T-helper 17 cell (primary cell): ENCODE results near the gene HOXD3. TPM values are rescaled to one million over a fixed set of nuclear protein-coding genes. Genes with fewer than 3 reads are reported as not detected.

Experiments used
- ATAC-seq: fragments of 150-1000 bp; cut with Tn5 transposase; 2 replicates; pipeline ENCODE4 v1.10.0; 2021; ENCODE audit warnings: mild to moderate bottlenecking, moderate library complexity
- DNase-seq, 3 donors: peaks; one replicate each; pipeline versions ENCODE4 v3.0.0 to v3.0.0-alpha.2; 2020 to 2021
- H3K9me3 ChIP-seq: one replicate; pipeline ENCODE4 v1.7.0; 2013; ENCODE audit warnings: low read length, mild to moderate bottlenecking; ENCODE audit not compliant: control insufficient read depth, poor library complexity, severe bottlenecking
- H3K27ac Mint-ChIP-seq: one replicate; pipeline ENCODE4 v1.8.0; 2022; ENCODE audit warnings: mild to moderate bottlenecking, moderate library complexity, mixed read lengths
- H3K27me3 Mint-ChIP-seq: one replicate; pipeline ENCODE4 v1.8.0; 2022; ENCODE audit warnings: mixed read lengths
- H3K36me3 Mint-ChIP-seq: one replicate; pipeline ENCODE4 v1.8.0; 2022; ENCODE audit warnings: low read depth, mixed read lengths
- H3K4me1 Mint-ChIP-seq: one replicate; pipeline ENCODE4 v1.8.0; 2022; ENCODE audit warnings: mild to moderate bottlenecking, mixed read lengths
- H3K4me3 Mint-ChIP-seq: one replicate; pipeline ENCODE4 v1.8.0; 2022; ENCODE audit warnings: mild to moderate bottlenecking, moderate library complexity, mixed read lengths
- total RNA-seq, 4 donors: library from RNA in 2 of 4; stranded (reverse) in 2 of 4; gene quantifications; one replicate each; pipeline ENCODE4 v1.2.3 and lab custom pipeline; 2022 to 2026

HOXD3 gene
- not detected for total RNA-seq
- 0 reads per million in 2 donors for total RNA-seq (lab: John Stamatoyannopoulos, UW)

- no peaks in the 10 kb centered on the region for H3K9me3 ChIP-seq
- Mint-ChIP-seq H3K4me3 (peak within 1 kb of the TSS; percentile 45), H3K36me3 (peaks cover 5% of the 10 kb centered on the region), H3K4me1 (peaks cover 7% of the 10 kb centered on the region), H3K27me3 (peaks cover 87% of the 10 kb centered on the region), H3K27ac (peak within 1 kb of the TSS; percentile 70)
- DNase-seq: no peak
- no peak for ATAC-seq
These were observed at the start of gene HOXD3 for GRCh38 chr2:176156807-176157498. Gene HOXD3, plus strand, starts transcription at chr2:176157307. Its CDS starts 11,808 bp downstream, at chr2:176169115.

- H3K36me3 Mint-ChIP-seq: peaks cover 6% of the 10 kb centered on the region
- H3K9me3 ChIP-seq: peaks cover 8% of the 10 kb centered on the region
- ATAC-seq: no peak
- no peak for DNase-seq
- H3K27me3 Mint-ChIP-seq: peaks cover 80% of the 10 kb centered on the region
- peaks cover 11% of the 10 kb centered on the region for H3K4me1 Mint-ChIP-seq
- no peak overlapping the region for H3K4me3 Mint-ChIP-seq
- no peak overlapping the region for H3K27ac Mint-ChIP-seq
These were observed 49.4 kb upstream of the HOXD3 start for GRCh38 chr2:176107731-176108181.

- peak overlapping the region; percentile 77 for H3K27ac Mint-ChIP-seq
These were observed 47.8 kb upstream of the HOXD3 start for GRCh38 chr2:176109192-176109901.

GRCh38 chr2:176109946-176110345 is 47.2 kb upstream of the HOXD3 start:
- H3K27ac Mint-ChIP-seq: peak overlapping the region; percentile 77
- no peak for DNase-seq
- H3K36me3 Mint-ChIP-seq: peaks cover 6% of the 10 kb centered on the region
- no peak for ATAC-seq
- peaks cover 82% of the 10 kb centered on the region for H3K27me3 Mint-ChIP-seq
- no peak overlapping the region for H3K4me3 Mint-ChIP-seq
- no peaks in the 10 kb centered on the region for H3K9me3 ChIP-seq
- H3K4me1 Mint-ChIP-seq: peaks cover 9% of the 10 kb centered on the region

More at GRCh38 chr2:176109192-176109901, 47.8 kb upstream of the HOXD3 start:
- H3K9me3 ChIP-seq: peaks cover under 1% of the 10 kb centered on the region
- Mint-ChIP-seq H3K4me3 (peak overlapping the region; percentile 47), H3K36me3 (peaks cover 6% of the 10 kb centered on the region), H3K27me3 (peaks cover 82% of the 10 kb centered on the region), H3K4me1 (peaks cover 10% of the 10 kb centered on the region)
- no peak for DNase-seq
- ATAC-seq: no peak

GRCh38 chr2:176110415-176111308 is 46.4 kb upstream of the HOXD3 start:
- Mint-ChIP-seq H3K4me1 (peaks cover 7% of the 10 kb centered on the region), H3K27ac (peak overlapping the region; percentile 83), H3K4me3 (no peak overlapping the region), H3K27me3 (peaks cover 74% of the 10 kb centered on the region), H3K36me3 (peaks cover 6% of the 10 kb centered on the region)
- DNase-seq (no peak), ATAC-seq (no peak)
- H3K9me3 ChIP-seq: no peaks in the 10 kb centered on the region

- Mint-ChIP-seq H3K27me3 (peaks cover 71% of the 10 kb centered on the region), H3K36me3 (peaks cover 4% of the 10 kb centered on the region), H3K4me3 (peak overlapping the region; percentile 12), H3K27ac (peak overlapping the region; percentile 83), H3K4me1 (peaks cover 2% of the 10 kb centered on the region)
- DNase-seq (no peak), ATAC-seq (no peak)
- H3K9me3 ChIP-seq: no peaks in the 10 kb centered on the region
These were observed 45.8 kb upstream of the HOXD3 start for GRCh38 chr2:176111309-176111663.

- H3K4me3 Mint-ChIP-seq: no peak overlapping the region
- ATAC-seq: no peak
These were observed 45.2 kb upstream of the HOXD3 start for GRCh38 chr2:176111846-176112374.

GRCh38 chr2:176112375-176113302 is 44.5 kb upstream of the HOXD3 start:
- H3K4me3 Mint-ChIP-seq: peak overlapping the region; percentile 36
- no peaks in the 10 kb centered on the region for H3K4me1 Mint-ChIP-seq
- no peak for ATAC-seq
- H3K36me3 Mint-ChIP-seq: peaks cover 4% of the 10 kb centered on the region
- H3K27me3 Mint-ChIP-seq: peaks cover 80% of the 10 kb centered on the region
- H3K9me3 ChIP-seq: no peaks in the 10 kb centered on the region
- no peak for DNase-seq
- H3K27ac Mint-ChIP-seq: peak overlapping the region; percentile 83

More at GRCh38 chr2:176111846-176112374, 45.2 kb upstream of the HOXD3 start:
- H3K27ac Mint-ChIP-seq: peak overlapping the region; percentile 83
- peaks cover 74% of the 10 kb centered on the region for H3K27me3 Mint-ChIP-seq
- H3K4me1 Mint-ChIP-seq: no peaks in the 10 kb centered on the region
- H3K9me3 ChIP-seq: no peaks in the 10 kb centered on the region
- H3K36me3 Mint-ChIP-seq: peaks cover 4% of the 10 kb centered on the region
- no peak for DNase-seq

- DNase-seq: no peak
- Mint-ChIP-seq H3K27me3 (peaks cover 87% of the 10 kb centered on the region), H3K4me1 (peaks cover 2% of the 10 kb centered on the region), H3K4me3 (no peak overlapping the region), H3K27ac (peak overlapping the region; percentile 83), H3K36me3 (peaks cover 4% of the 10 kb centered on the region)
- H3K9me3 ChIP-seq: no peaks in the 10 kb centered on the region
- ATAC-seq: no peak
These were observed 42.8 kb upstream of the HOXD3 start for GRCh38 chr2:176114120-176114929.

GRCh38 chr2:176114930-176115625 is 42.0 kb upstream of the HOXD3 start:
- Mint-ChIP-seq H3K4me3 (no peak overlapping the region), H3K4me1 (peaks cover 2% of the 10 kb centered on the region), H3K36me3 (peaks cover 6% of the 10 kb centered on the region), H3K27me3 (peaks cover 86% of the 10 kb centered on the region), H3K27ac (peak overlapping the region; percentile 83)
- DNase-seq (no peak), ATAC-seq (no peak)
- H3K9me3 ChIP-seq: no peaks in the 10 kb centered on the region
